ENCODE data around the gene IGF2R. TPM values are rescaled to one million over a fixed set of nuclear protein-coding genes. Genes with fewer than 3 reads are reported as not detected.

IGF2R gene
- total and polyA plus RNA-seq, 2 of the 13 experiments (the other 11 are each of a cell fraction or from before 2014, with no cell fraction given), result 38.3 to 70.0 TPM

DNA sequence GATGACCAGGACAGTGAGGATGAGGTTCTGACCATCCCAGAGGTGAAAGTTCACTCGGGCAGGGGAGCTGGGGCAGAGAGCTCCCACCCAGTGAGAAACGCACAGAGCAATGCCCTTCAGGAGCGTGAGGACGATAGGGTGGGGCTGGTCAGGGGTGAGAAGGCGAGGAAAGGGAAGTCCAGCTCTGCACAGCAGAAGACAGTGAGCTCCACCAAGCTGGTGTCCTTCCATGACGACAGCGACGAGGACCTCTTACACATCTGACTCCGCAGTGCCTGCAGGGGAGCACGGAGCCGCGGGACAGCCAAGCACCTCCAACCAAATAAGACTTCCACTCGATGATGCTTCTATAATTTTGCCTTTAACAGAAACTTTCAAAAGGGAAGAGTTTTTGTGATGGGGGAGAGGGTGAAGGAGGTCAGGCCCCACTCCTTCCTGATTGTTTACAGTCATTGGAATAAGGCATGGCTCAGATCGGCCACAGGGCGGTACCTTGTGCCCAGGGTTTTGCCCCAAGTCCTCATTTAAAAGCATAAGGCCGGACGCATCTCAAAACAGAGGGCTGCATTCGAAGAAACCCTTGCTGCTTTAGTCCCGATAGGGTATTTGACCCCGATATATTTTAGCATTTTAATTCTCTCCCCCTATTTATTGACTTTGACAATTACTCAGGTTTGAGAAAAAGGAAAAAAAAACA lies 136.1 kb downstream of the IGF2R start:
- no peak overlapping the region for H3K4me3 ChIP-seq (replicated peaks in 1 of 3; ENCODE audit: insufficient read depth in 1 of 3, low read depth in 2 of 3, low read length in 3 of 3)
- POLR2A ChIA-PET, result no interaction called here
- H3K9me3 ChIP-seq (ENCODE audit: low read length), result no peaks in the 10 kb centered on the region
- WGBS (ENCODE audit: low lambda C conversion rate), result 97% methylated on average over 20 of the region's 20 CpGs
- no peak for TF ChIP-seq POLR2AphosphoS2 (IDR thresholded peaks at IDR 0.05; ENCODE audit: low read depth, low read length)
- TF ChIP-seq, protein P1, sequence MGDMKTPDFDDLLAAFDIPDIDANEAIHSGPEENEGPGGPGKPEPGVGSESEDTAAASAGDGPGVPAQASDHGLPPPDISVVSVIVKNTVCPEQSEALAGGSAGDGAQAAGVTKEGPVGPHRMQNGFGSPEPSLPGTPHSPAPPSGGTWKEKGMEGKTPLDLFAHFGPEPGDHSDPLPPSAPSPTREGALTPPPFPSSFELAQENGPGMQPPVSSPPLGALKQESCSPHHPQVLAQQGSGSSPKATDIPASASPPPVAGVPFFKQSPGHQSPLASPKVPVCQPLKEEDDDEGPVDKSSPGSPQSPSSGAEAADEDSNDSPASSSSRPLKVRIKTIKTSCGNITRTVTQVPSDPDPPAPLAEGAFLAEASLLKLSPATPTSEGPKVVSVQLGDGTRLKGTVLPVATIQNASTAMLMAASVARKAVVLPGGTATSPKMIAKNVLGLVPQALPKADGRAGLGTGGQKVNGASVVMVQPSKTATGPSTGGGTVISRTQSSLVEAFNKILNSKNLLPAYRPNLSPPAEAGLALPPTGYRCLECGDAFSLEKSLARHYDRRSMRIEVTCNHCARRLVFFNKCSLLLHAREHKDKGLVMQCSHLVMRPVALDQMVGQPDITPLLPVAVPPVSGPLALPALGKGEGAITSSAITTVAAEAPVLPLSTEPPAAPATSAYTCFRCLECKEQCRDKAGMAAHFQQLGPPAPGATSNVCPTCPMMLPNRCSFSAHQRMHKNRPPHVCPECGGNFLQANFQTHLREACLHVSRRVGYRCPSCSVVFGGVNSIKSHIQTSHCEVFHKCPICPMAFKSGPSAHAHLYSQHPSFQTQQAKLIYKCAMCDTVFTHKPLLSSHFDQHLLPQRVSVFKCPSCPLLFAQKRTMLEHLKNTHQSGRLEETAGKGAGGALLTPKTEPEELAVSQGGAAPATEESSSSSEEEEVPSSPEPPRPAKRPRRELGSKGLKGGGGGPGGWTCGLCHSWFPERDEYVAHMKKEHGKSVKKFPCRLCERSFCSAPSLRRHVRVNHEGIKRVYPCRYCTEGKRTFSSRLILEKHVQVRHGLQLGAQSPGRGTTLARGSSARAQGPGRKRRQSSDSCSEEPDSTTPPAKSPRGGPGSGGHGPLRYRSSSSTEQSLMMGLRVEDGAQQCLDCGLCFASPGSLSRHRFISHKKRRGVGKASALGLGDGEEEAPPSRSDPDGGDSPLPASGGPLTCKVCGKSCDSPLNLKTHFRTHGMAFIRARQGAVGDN (CRISPR knock-in tag; IDR thresholded peaks at IDR 0.05), result peak; percentile 17; the same call in 1 of the 2 replicates
- TF ChIP-seq, protein P2, sequence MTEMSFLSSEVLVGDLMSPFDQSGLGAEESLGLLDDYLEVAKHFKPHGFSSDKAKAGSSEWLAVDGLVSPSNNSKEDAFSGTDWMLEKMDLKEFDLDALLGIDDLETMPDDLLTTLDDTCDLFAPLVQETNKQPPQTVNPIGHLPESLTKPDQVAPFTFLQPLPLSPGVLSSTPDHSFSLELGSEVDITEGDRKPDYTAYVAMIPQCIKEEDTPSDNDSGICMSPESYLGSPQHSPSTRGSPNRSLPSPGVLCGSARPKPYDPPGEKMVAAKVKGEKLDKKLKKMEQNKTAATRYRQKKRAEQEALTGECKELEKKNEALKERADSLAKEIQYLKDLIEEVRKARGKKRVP (CRISPR knock-in tag; IDR thresholded peaks at IDR 0.05), result no peak
- H3K27ac ChIP-seq (ENCODE audit: extremely low read length, insufficient read depth, low read length), result no peak overlapping the region
- no peak for ATAC-seq
- H3K79me2 ChIP-seq (ENCODE audit: insufficient read depth, low read length), result no peaks in the 10 kb centered on the region
- H3K27me3 ChIP-seq (ENCODE audit: control insufficient read depth in 1 of 2, insufficient read depth in 2 of 2, low read length in 2 of 2), result no peaks in the 10 kb centered on the region
- in situ Hi-C loops (cut with HindIII; ENCODE audit: extremely low pct_ligation_motif_present, low pct_unique_long_range_greater_than_20kb), result no loop called here
- no TSS peak for BruUV-seq (replicated peaks)
- no peak for DNase-seq (ENCODE audit: low spot score)
- H3K9ac ChIP-seq (ENCODE audit: insufficient read depth, low read depth, low read length), result no peak overlapping the region
- FAIRE-seq, result no peak
- CTCF ChIA-PET (ENCODE audit: low intra/inter-chr PET ratio, low total read pairs), result no interaction called here
- intact Hi-C loops (cut with micrococcal nuclease; ENCODE audit: unreplicated experiment), result no loop called here
- H2AFZ ChIP-seq (ENCODE audit: low read length), result no peak overlapping the region
- H4K20me1 ChIP-seq (ENCODE audit: insufficient read depth, low read length), result no peaks in the 10 kb centered on the region
- H3K4me2 ChIP-seq (ENCODE audit: low read depth, low read length), result no peak overlapping the region
- H3K36me3 ChIP-seq (replicated peaks in 1 of 2; ENCODE audit: control insufficient read depth in 1 of 2, insufficient read depth in 2 of 2, low read length in 2 of 2), result peaks cover 33 to 40% of the 10 kb centered on the region in 2 experiments
- peaks cover 36% of the 10 kb centered on the region for H3K4me1 ChIP-seq (ENCODE audit: insufficient read depth, low read length)

Data from HepG2 (cell line).